HG03135 (cell line): ENCODE measurements around the gene CHPF2.

Experiments used
- ATAC-seq: cut with Tn5 transposase; IDR thresholded peaks from one replicate; pipeline ENCODE4 v1.9.1; 2021; ENCODE audit warnings: mild to moderate bottlenecking, moderate library complexity; ENCODE audit not compliant: unreplicated experiment

The CHPF2 gene

DNA sequence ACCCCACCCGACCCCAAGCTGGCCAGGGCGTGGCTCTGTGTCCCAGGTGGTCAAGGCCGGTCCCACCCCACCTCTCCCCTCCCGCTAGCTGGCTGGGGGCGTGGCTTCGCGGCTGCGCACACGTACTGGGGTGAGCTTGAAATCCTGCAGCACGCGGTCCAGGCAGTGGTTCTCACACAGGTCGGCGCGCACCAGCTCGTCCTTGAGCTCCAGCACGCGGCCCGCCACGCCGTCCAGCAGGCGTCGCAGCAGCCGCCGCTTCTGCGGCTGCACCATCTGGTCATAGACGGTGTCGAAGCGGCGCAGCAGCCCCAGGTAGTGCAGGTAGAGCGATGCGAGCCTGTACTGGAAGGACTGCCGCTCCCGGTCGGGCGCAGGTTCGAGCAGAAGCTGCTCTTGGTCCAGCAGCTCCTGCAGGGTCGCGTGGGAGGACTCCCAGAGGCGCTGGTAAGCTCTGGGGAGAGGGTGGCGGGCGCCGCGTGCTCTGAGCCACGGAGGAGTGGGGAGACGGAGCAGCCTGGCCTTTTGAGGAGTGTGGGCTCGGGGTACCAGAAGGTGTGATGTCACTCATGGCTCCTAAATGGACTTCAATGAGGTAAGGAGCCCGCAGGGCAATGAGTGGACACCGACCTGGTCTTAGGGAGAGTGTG is 27.8 kb upstream of the CHPF2 start:
- no peak for ATAC-seq

DNA sequence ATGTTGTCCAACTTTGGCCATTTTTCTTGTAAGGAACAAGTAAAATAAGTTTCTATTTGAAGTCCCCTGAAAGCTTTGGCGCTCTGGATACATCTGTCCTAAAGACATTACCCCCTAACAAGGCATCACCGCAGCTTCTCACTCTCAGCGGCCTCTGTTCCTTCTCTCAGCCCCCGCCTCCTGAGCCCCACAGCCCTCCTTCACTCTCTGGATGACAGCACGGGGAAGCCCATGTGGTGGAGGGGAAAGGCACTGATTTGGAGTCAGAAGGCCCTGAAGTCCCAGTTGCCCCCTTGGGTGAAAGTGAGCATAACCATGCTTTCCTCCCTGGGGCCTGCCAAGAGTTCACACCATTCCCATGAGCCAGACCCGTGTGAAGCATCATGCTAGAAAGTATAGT is 26.6 kb upstream of the CHPF2 start:
- ATAC-seq = no peak

DNA sequence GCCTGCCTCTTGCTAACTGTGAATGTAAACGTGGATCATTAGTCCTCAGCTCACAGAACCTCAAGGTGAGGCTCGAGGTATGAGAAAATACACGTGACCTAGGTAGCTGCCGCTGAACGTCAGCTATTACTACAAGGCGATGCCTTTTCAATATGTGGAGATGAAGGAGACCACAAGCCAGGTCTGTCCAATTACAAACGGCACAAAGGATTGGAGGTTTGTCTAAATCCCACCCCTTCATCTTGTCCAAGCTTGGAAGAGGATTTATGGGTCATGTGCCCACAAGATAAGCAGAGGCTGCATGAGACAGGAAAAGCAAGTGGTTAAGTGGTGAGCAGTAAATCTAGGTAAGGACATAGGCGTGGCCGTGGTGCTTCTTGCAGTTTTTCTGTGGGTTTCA is 25.4 kb upstream of the CHPF2 start:
- ATAC-seq = no peak

DNA sequence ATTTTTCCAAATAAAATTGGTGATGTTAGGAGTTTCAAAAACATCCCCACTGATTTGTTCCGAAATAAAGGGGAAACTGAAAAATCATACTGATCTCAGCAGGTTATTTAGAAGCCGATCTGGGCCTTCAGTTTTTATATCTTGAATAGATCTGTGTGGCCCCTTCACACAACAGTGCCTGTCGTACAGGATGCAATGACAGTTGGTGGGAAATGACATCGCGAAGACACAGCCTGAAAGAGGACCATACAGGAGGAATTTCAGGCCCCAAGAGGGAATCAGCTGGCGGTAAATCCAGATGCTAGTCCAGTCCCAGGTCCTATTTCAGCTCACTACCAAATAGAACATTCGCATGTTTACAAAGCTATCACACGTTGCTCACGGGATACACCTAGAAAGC is 25.0 kb upstream of the CHPF2 start:
- ATAC-seq = no peak

DNA sequence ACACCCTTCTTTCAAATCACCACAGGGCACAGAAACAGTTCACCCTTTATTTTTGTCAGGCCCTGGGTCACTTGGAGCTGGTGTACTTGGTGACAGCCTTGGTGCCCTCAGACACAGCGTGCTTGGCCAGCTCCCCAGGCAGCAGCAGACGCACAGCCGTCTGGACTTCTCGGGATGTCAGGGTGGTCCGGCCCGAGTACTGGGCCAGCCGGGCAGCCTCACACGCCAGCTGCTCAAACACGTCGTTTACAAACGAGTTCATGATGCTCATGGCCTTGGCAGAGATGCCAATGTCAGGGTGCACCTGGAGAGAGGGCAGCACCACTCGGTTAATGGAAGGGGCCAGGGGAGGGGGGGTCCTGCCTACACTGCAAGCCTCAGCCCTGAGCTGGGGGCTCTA is 24.5 kb upstream of the CHPF2 start:
- no peak for ATAC-seq

DNA sequence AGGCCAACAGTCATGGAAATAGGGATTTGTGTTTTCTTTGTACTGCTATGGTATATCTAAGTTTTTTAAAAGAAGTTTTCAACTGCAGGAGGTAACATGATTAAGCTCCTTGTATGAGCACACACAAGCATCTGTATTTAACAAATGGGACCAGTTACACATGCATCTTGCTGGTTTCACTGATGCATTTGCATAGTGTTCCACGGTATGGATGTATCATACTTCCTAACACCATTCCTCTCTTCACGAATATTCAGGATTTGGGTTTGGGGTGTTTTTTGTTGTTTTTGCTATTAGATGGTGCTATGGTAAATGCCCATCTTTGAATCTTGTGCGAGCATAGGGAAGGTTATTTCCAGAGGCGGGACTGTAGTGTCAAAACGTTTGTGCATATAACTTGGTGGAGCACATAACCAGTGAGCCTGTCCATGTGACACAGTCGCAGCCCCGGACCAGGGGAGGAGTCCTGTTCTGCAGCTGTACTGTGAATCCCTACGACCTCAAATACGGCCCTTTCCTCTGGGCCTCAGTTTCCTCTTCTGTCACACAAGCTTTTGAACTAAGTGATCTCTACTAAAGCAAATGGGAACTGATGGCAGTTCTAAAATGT is 23.9 kb upstream of the CHPF2 start:
- ATAC-seq = no peak

DNA sequence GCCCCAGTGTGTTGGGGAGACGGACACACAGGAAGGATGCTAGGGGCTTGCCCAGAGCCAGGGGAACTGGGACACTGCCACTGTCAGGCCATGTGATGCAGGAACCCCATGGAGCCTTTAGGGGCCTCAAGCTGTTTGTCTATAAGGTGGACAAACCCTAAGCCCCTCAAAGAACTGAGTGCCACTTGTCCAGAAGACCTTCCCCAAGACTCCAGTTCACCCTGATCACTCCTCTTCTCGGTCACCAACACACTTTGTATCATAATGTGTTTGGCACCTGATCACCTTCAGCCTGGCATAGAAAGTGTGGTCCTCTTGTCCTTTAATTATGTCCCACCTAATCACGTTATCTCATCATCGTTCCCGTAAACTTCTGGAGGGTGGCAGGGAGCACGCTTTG is 22.7 kb upstream of the CHPF2 start:
- ATAC-seq = no peak

DNA sequence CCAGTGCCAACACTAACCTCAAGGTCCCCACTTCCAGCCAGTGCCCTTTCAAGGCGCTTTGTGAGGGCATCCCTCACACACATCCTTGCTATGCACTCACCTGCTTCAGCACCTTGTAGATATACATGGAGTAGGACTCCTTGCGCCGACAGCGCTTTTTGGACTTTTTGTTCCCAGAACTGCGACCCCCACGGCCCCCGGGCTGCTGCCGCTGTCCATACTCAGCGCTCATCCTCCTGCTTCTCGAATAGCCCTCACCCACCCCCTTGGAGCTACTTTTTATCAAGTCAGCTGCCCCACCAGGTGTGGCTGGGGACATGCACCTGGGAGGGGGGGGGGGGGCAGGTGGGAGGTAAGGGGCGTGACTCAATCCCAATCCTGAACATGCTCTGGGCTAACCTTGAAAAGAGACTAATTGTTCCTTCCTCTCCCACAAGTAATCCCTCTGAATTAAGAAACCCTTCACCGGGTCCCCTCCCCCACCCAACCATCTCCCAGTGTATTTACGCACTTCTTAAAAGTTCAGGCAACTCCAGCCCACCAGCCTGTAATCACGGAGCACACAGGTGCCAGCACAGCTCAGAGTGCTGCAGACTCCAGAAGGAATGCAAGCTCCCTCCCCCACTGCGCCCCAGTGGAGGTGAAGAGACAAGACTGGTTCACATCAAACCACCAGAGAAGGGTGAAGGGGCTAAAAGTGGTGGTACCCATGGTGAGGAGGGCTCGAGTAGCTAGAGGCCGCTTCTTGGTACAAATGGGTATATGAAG is 22.0 kb upstream of the CHPF2 start, which contains the start of gene H2BK1:
Gene H2BK1 (minus strand): TSS at position 402 of the 768 bp plus-strand sequence. CDS start 170 bp downstream, at position 232.
- ATAC-seq = no peak

DNA sequence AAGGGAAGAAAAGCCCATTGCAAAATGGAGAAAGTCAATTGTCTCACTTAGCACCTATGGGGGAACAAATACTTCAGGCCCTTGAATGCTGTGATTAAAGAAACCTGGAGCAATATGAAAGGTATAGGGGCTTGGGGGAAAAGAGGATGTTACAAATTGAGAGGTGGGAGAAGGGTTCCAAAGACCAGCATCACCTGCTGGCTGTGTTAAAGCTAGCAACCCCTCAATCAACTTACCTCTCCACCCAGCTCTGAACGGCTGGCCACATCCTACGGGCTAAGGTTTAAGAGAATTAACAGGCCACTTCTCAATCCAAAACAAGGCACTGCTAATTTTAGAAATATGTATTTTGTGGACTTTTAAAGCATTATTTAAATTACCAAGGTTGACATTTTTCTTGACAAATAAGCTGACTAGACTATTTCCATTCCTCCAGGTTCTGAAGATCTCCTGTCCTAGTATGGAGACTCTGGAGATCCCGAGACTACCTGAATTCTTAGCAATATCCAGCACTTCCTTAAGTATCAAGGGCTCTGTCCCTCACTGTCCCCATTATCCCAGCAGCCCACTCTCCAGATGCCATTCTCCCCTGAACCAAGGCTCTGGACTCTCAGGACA is 21.0 kb upstream of the CHPF2 start:
- ATAC-seq = no peak

DNA sequence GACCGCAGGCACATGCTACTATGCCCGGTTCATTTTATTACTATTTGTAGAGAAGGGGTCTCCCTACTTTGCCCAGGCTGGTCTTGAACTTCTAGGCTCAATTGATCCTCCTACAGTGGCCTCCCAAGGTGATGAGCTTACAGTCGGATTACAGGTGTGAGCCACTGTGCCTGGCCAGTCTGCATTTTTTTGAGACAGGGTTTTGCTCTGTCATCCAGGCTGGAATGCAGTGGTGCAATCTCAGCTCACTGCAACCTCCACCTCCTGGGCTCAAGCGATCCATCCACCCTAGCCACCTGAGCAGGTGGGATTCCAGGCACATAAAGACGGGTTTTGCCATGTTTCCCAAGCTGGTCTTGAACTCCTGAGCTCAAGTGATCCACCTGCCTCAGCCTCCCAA is 19.7 kb upstream of the CHPF2 start:
- no peak for ATAC-seq

DNA sequence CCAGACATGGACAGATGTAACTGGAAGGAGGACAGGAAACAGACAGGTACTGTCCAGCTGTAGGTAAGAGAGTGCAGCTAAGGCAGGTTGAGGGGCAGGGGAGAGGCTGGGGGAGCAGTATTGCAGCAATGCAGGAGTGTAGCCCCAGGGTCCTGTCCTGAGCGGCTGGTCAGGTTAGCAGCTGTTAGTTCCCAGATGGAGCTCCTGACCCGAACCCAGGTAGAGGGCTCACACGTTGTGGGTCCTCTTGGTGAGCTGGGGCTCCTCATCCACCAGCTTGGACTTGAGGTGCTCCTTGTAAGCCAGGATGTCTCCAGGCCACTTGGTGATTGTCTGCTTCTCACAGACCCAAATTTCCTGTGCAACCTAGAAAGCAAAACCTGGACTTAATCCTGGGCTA is 18.5 kb upstream of the CHPF2 start:
- no peak for ATAC-seq

DNA sequence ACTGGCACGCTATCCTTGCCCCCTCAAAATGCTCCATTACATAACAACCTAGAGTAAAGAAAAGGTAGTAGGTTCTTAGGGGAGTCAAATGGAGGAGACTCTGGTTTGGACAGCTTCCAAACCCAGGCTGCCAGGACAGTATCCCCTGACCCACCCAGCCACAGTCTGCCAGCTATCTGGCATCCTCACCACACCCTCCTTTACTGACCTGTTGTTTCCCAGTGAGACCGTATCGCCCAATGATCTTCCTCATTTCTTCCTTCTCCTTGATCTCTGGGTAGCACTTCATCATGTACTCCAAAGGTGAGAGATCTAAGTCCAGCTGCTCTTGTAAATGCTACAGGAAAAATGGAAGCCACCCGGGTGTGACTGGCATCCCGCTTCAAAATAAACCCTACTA is 16.9 kb upstream of the CHPF2 start:
- no peak for ATAC-seq

DNA sequence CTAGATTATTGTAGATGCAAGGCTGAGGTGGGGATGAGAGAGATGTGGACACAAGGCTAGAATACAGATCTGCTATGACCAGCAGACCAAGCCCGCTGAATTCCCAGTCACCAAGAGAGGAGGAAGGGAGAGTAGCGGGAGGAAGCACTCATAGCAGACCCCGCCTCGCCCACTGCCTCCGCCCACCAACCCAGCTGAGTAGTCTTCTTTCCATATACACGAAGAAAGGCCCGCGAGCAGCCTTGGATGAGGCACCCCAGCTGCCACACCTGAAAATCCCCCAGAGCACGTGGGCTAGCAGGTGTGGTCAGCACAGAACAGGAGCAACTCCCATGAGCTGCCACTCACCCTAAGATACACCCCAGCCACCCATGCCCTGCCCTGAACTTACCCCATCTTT is 14.1 kb upstream of the CHPF2 start:
- ATAC-seq = no peak

DNA sequence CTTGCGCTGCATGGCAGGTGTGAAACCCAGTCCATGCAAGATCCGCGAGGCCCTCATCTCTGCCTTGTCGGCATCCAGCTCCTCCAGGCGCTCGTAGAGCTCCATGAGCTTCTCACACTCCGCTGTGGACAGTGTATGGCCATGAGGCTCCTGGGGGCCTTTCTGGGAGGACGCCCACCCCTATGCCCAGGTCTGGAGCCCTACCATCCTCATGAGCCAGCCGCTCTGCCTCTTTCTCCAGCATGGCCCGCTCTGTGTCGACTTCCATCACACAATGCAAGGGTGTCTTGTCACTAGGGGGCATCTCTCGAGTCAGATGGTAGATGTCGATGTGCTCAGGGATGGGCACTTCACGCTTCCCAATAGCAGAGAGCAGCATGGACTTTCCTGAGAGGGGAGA is 8.6 kb upstream of the CHPF2 start:
- ATAC-seq = no peak

DNA sequence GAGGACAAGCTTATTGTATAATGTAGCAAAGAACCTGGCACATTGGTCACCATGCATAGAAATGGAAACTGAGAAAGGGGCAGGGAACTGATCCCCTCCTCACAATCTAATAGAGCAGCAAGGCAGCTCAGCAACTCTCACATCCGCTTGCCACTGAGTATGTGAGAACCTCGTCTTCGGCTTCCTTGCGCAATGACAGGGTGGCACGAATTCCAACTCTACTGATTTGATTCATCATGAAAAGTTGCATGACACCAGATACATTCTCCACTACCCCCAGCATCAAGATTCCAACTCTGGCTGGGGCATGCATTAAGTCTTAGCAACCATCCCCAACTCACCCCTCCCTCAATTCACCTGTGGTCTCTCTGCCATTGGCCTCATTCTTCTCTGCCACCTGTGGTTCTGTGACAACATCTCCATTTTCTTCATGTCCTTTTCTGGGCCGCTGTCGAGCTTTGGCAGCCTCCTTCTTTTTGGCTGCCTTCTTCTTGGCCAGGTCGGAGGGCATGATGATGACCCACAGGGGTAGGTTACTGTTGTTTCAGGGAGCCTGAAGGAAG is 6.3 kb upstream of the CHPF2 start:
- ATAC-seq = no peak

DNA sequence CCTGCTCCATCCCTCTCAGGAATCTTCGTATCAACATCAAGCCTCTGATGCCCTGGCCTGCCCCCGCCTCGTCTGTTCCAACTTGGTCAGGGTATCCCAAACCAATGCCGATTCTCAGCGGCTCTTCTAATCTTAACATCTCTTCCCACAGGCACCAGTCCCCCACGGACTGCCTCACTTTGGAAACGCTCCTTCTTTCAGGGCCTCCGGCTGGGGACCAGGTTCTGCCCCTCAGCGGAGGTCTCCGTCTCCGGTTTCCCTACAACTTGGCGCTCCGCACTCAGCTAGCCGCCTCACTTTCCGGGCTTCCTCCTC is 5.8 kb upstream of the CHPF2 start:
- peak; percentile 17 for ATAC-seq

DNA sequence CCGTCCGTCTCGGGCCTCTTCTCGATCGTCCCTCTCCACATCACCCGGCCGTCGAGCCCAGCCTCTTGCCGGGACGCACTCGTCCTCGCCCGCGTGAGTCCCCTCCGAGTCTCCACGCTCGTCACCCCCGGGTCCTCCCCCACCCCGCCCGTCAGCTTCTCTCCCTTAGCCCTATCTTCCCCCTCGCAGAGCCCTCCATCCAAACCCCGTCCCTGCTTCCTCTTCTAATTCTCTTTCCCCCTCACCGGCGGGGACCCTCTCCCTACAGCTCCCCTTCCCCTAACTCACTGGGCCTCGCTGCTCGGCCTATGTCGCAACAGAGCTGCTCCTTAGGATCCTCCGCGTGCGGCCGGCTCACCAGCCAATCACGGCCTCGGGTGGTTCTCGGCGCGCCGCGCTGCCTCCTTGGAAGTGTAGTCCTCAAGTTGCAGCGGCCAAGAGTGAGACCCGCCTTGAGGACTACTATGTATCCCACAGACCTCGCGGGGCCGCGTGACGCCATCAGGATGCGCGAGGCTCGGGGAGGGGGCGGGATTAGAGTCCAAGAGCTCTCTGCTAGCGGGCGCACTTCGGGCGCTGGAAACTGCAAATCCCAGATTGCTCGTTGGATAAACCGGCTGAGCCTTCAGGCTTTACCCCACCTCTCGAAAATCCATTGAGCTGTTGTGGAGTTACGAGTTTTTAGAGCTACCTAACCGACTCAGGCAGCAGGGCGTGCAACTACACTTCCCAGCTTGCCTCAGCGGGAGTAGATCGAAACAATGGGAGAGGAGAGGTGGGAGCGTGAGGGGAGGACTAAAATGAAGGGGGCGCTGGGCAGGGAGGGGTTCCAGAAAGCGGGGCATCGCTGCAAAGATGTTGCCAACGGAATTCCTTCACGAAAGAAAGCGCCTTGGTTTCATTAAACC is 5.2 kb upstream of the CHPF2 start, which contains the start of gene ABCF2:
Gene ABCF2 (minus strand): TSS at position 331 of the 908 bp plus-strand sequence. CDS start 747 bp downstream, outside the sequence.
- peak; percentile 99 for ATAC-seq

DNA sequence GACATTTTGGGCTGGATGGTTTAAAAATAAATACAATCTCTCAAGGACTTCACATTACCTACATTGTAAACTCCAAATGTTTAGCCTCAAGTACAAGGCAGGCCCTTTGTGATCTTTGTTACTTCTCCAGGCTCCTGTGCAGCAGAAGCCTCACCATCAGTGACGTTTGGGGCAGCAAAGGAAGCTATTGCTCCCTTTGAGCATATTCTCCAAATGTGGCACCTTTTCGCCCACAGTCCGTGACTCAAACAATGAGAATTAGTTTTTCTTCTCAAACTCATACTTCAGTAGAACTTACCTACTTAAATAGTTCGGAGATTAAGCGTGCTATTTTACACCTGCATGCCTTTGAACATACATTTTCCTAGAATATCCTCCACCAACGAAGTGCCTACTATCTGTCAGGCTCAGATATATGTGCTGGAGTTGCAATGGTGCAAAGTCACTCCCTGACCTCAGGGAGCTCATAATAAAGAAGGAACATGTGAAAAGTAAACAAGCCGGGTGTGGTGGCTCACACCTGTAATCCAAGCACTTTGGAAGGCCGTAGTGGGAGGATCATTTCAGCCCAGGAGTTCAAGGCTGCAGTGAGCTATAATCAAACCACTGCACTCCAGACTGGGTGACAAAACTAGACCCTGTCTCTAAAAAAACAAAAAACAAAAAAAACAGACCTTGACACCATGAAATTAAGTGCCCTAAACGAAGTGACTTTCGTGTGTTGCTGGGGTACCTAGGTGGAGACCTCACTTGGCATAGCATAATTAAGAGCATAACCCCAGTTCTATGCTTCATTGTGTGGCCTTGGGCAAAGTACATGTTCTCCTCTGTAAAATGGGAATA is 4.0 kb upstream of the CHPF2 start:
- ATAC-seq = no peak

DNA sequence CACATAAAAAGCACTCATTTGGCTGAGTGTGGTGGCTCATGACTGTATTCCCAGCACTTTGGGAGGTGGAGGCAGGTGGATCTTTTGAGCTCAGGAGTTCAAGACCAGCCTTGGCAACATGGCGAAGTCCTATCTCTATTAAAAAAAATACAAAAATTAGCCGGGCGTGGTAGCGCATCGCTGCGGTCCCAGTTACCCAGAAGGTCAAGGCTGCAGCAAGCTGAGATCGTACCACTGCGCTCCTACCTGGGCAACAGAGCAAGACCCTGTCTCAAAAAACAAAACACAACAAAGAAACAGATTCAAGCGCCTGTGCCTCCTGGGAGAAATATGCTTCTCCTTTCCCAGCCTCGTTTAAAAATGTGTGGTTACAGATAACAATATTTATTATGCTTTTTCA is 3.0 kb upstream of the CHPF2 start:
- no peak for ATAC-seq

DNA sequence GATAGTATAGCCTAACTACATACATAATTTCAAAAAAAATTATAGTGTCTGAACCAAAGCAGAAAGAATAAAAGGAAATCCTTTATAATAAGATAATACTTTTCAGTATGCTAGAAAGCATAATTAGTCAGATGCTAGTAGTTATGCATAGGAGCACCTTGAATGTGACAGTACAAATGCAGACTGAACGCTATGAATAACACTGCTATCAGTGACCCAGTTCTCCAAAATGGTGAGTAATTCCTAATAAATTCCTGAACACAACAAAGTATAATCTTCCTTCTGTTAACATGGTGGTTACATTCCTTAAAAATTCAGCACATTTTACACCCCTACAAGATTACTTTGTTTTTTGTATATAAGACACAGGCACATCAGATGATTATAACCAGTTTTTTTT is 1.2 kb upstream of the CHPF2 start:
- no peak for ATAC-seq
